Measurements from ENCODE around the gene RPS15.
A peak's percentile ranks its signal among the peaks of the same experiment; 100 is the strongest.

Gene RPS15

DNA sequence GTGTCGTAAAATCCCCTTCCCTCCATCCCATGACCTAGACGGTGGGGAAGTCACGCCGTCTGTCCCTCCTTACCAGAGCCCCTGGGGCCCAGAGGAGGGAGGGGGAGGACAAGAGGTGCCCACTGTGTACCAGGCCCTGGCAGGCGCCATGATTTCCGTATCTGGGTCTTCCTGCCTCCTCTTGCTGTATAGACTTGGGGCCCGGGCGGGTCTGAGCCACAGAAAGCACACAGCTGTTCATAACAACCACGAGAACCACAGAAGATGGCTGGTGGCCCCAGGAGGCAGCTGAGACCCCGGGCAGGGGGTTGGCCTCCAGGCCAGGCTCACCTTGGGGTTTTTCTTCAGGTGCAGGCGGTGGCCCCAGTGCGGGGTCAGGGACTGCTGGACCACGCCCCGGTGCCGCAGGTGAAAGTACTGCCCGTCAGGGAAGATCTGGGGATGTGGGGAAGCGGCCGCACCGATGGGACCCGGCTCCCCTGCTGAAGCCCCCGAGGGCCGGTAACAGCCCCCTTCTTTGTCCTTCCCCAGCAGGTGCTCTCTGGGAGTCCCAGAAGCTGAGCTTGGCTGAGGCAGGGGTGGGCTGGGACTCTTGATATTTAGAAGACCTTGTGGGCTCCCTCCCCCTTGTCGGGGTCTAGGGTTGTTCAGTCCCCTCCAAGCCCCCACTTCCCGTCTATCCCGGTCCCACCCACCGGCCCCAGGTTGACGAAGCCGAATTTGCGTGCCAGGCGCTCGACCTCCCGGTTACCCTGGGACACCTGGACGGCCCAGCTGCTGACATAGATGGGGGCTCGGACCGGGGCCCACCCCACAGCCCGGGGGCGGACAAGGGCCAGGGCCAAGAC is 51.5 kb downstream of the RPS15 start:
- no peaks in the 10 kb centered on the region for H3K9me3 Mint-ChIP-seq
- peaks cover 9 to 14% of the 10 kb centered on the region in 2 donors for H3K4me1 Mint-ChIP-seq
- H3K27me3 Mint-ChIP-seq, result peaks cover 14 to 22% of the 10 kb centered on the region in 2 donors
- ATAC-seq (replicated peaks), result no peak
- H3K4me3 Mint-ChIP-seq, result peak overlapping the region; percentile 62 to 87
- no peak for DNase-seq
- no peaks in the 10 kb centered on the region for H3K36me3 Mint-ChIP-seq
- no peak overlapping the region for H3K27ac Mint-ChIP-seq

Data from stimulated activated naive B cell treated with anti-CD40 and anti-IgM and Interleukin-4, amounts not matched to agents 10 μg/mL and 1 μg/mL and 100 μg/mL, for 72 hours (primary cell).